HG02943 (cell line): ENCODE data around the gene CD27.

Experiments
- ATAC-seq: cut with Tn5 transposase; IDR thresholded peaks from one replicate; pipeline ENCODE4 v1.9.1; 2021; ENCODE audit warnings: mild to moderate bottlenecking, low read depth, moderate library complexity; ENCODE audit not compliant: unreplicated experiment

Gene CD27

DNA sequence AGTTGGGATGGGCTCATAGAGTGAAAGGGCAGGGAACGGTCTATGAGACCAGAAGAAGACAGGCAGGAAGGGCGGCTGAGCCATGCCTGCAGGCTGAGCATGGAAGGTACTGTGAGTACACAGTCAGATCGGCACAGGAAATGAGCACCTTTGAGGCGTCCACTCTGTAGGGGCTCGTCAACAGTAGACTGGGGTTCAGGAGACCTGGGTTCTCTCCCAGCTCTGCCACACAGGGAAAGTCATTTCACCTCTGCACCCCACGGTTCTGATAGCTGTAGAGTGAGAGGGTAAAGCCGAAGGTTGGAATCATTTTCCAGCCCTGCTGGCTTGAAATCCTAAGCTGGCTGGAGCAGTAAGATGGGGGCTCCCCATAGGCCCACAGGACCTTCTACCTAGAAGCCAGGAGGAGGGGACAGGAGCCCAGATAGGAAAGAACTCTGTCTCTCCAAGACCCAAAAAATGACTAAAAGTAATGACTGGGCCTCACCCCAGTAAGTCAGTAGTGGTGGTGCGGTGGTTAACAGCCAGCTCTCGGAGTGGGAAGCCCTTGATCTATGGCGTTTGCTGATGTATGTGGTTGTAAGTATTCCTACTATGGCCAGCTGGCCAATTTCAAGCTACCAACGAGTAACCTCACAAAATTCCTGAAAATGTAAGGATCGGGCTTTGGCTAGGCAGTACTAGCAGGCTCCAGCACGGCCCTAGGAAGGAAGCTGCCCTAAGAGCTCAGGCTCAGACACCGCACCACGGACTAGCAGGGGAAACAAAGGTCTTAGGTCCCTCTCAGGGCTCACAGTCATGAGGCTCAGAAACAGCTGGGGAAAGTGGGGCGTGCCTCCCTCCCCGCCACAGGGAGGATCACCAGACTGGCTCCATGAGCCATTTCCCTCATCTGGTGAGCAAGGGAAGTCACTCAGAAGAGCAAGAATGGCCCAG is 10.3 kb upstream of the CD27 start:
- no peak for ATAC-seq

DNA sequence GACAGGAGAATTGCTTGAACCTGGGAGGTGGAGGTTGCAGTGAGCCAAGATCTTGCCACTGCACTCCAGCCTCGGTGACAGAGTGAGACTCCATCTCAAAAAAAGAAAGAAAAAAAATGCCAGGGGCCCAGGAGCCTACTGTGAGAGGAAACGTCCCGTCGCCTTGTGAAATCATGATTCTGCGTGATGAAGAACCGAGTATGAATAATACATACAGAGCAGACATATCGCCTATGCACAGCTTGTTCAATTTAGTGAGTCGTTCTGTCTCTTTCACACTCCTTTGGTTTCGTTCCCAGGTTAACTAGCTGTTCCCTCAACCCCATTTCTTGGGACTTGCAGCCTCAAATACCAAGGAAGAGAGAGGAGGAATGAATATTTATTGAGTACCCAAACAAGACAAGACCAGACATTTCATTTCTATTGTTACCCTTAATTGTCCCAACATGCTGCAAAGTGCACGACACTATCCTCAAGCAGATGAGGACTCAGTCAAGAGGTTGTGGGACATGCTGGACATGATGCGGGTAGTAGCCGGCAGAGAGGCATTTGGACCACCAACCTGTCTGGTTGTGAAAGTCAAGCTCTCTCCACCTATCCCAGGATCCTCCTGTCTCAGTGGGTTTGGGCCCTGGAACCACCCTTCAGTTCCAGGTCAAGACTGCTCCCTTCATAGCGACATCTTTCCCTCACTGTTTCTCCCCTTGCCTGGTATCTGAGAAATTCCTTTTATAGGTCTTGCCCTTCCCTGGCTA is 8.6 kb upstream of the CD27 start:
- ATAC-seq: no peak

- no peak for ATAC-seq
Observed at GRCh38 chr12:6437586-6437985, 7.2 kb upstream of the CD27 start.

DNA sequence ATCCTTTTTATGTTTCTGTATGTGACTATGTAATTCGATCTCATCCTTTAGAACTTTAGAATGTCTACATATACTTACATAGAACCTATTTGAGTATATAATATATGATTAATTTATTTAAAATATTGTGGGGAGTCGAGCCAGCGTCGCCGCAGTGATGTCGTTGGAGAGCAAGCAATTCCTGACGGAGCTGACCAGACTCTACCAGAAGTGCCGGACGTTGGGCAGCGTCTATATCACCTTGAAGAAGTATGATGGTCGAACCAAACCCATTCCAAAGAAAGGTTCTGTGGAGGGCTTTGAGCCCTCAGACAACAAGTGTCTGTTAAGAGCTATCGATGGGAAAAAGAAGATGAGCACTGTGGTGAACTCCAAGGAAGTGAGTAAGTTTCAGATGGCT is 6.4 kb upstream of the CD27 start:
- ATAC-seq: no peak

- no peak for ATAC-seq
Observed at GRCh38 chr12:6440391-6440790, 4.4 kb upstream of the CD27 start.

DNA sequence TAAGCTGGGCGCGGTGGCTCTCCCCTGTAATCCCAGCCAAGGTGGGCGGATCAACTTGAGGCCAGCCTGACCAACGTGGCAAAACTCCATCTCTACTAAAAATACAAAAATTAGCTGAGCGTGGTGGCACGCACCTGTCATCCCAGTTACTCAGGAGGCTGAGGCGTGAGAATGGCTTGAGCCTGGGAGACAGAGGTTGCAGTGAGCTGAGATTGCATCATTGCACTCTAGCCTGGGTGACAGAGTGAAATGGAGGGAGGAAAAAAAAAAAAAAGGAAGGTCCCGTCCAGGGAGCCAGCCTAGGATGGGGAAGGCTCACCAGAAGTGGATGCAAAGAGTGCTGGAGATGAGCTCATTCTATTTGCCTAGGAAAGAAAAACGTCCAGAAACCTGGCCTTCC is 1.9 kb upstream of the CD27 start:
- no peak for ATAC-seq

GRCh38 chr12:6443361-6443983 is 1.3 kb upstream of the CD27 start:
- ATAC-seq: no peak

- no peak for ATAC-seq
Observed at GRCh38 chr12:6444031-6444430, 724 bp upstream of the CD27 start.

DNA sequence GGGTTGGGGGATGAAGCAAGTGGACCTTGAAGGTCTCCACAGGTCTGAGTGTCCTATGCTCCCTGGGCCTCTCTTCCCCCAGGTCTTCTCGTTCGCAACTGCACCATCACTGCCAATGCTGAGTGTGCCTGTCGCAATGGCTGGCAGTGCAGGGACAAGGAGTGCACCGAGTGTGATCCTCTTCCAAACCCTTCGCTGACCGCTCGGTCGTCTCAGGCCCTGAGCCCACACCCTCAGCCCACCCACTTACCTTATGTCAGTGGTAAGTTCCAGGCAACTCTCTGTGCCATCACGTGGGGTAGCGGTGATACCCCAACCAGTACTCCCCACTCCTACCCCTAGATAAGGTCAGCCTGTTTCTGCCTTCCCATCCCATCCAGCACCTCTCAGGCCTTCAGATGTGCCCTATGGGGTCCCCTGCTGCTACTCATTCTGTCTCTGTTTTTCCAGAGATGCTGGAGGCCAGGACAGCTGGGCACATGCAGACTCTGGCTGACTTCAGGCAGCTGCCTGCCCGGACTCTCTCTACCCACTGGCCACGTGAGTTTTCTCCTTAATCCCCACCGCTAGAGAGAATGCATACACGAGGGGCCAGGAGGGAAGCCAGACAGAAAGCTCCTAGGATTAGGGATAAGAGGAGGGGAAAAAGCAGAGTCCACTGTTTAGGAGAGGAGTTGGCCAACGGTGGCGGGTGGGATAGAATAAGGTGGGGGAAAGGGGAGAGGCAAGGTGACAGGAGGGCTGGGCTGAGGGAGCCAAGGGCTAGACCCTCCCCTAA is 5.5 kb downstream of the CD27 start:
- ATAC-seq: no peak

- no peak for ATAC-seq
Observed at GRCh38 chr12:6450869-6451347, 6.2 kb downstream of the CD27 start.

DNA sequence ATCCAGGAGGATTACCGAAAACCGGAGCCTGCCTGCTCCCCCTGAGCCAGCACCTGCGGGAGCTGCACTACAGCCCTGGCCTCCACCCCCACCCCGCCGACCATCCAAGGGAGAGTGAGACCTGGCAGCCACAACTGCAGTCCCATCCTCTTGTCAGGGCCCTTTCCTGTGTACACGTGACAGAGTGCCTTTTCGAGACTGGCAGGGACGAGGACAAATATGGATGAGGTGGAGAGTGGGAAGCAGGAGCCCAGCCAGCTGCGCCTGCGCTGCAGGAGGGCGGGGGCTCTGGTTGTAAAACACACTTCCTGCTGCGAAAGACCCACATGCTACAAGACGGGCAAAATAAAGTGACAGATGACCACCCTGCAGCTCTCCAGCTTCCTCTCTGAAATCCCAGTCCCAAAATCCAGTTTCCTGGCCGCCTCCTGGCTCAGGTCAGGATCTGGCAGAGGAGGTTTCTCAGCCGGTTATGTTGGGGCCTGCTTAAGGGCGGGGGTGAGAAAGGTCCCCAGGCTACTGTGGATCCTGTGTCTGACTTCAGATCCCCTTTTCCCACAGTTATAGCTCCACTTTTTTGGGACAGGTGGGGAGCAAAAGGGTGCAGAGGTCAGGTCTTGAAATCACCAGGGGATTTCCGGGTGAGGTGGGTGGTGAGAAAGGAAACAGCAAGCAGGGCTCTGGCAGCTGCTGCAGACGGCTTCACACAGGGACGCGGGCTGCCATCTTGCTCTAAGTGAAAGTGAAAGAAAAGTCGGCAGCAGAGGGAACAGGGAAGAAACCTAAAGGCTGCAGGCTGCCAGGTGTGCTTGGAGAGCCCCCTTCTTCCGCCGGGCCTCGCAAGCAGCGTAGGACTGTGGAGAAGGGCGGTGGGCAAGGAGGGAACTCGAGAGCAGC is 6.8 kb downstream of the CD27 start, which contains the start of gene TAPBPL:
Gene TAPBPL (plus strand): TSS at position 695 of the 897 bp plus-strand sequence. CDS start 207 bp downstream, outside the sequence.
- ATAC-seq: peak; percentile 70

DNA sequence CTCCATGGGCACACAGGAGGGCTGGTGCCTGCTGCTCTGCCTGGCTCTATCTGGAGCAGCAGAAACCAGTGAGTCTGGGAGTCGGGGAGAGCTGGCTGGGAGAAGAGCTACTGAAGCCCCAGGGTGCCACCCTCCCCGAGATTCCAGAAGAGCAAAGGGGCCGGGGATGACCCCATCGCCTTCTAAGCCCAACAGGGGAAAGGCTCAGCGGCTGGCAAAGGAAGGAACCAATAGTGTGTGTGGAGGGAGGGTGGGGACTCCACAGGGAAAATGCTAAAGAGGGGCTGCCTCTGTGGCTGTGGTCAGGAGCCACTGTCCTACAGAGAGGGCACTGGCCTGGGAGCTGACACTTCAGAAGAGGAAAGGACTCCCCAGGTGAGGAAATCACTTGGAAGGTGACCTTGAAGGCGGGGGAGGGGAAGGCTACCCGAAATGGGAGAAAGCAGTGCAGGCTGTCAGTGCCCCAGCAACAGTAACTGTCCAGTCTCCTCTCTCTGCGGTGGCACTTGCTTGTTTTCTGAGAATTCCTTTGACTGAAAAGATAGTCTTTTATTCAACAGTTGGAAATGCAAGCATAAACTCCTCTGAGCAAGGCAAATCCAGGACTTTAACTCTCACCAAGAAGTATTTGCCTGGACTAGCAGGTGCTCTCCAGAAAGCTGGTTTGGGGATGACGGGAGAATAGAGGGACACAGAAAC is 7.6 kb downstream of the CD27 start:
- ATAC-seq: no peak

- ATAC-seq: no peak
Observed at GRCh38 chr12:6452944-6453630, 8.3 kb downstream of the CD27 start.

DNA sequence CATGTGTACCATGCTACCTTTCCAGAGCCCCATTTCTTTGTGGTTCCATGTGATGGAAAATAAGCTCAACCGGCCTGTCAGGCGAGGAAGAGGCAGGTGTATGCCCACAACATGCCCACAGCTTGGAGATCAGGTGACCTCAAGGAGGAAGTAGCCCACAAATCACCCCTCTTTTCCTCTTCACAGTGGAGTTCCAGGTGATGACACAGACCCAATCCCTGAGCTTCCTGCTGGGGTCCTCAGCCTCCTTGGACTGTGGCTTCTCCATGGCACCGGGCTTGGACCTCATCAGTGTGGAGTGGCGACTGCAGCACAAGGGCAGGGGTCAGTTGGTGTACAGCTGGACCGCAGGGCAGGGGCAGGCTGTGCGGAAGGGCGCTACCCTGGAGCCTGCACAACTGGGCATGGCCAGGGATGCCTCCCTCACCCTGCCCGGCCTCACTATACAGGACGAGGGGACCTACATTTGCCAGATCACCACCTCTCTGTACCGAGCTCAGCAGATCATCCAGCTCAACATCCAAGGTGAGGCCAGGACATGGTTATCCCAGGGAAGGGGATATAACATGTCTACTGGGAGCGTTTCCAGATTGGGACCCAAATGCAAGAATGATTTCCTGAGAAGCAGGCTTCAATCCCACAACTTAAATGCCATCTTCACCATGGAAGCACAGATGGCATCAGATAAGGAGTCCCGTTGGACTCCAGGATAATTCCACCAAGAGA is 12.6 kb downstream of the CD27 start:
- ATAC-seq: no peak

- no peak for ATAC-seq
Observed at GRCh38 chr12:6458281-6459003, 13.7 kb downstream of the CD27 start.

GRCh38 chr12:6459004-6459337 is 14.2 kb downstream of the CD27 start:
- ATAC-seq: no peak
